Suprapubic skin (tissue), 4 donors: ENCODE results near the gene RUFY4. TPM values are rescaled to one million over a fixed set of nuclear protein-coding genes. Genes with fewer than 3 reads are reported as not detected.

Experiments used
- DNase-seq, 2 donors: peaks; one replicate each; pipeline ENCODE4 v3.0.0-alpha.2; 2019; ENCODE audit warnings: low spot score in 2 of 2
- H3K27ac ChIP-seq: fragments of 200-600 bp; sonication (generic); one replicate; pipeline ENCODE4 v1.5.1; 2019
- H3K27me3 ChIP-seq: fragments of 200-600 bp; sonication (generic); one replicate; pipeline ENCODE4 v1.5.1; 2019
- H3K36me3 ChIP-seq: fragments of 200-600 bp; sonication (generic); one replicate; pipeline ENCODE4 v1.5.1; 2019
- H3K4me1 ChIP-seq: fragments of 200-600 bp; sonication (generic); one replicate; pipeline ENCODE4 v1.5.1; 2019
- H3K4me3 ChIP-seq: fragments of 200-600 bp; sonication (generic); one replicate; pipeline ENCODE4 v1.5.1; 2019; ENCODE audit warnings: mild to moderate bottlenecking
- H3K9me3 ChIP-seq: fragments of 200-600 bp; sonication (generic); one replicate; pipeline ENCODE4 v1.5.1; 2019
- CTCF ChIP-seq, 2 donors: fragments of 200-600 bp in 1 of 2; fragments of 450-650 bp in 1 of 2; sonication (generic) in 1 of 2; IDR thresholded peaks; one replicate each; pipeline ENCODE4 v1.5.1; 2016 to 2019; ENCODE audit warnings: antibody characterized with exemption in 2 of 2, mild to moderate bottlenecking in 1 of 2, moderate library complexity in 1 of 2
- EP300 ChIP-seq: sonication (generic); formaldehyde crosslinking; IDR thresholded peaks from one replicate; pipeline ENCODE4 v1.6.1; 2017; ENCODE audit warnings: antibody characterized with exemption
- POLR2A ChIP-seq, 2 donors: fragments of 450-650 bp; IDR thresholded peaks; one replicate each; pipeline ENCODE4 v1.6.1; 2017; ENCODE audit warnings: antibody characterized with exemption in 2 of 2, mild to moderate bottlenecking in 2 of 2, moderate library complexity in 2 of 2
- POLR2AphosphoS5 ChIP-seq, 3 donors: sonication (generic); formaldehyde crosslinking; IDR thresholded peaks; one replicate each; pipeline ENCODE4 v1.6.1; 2017; ENCODE audit warnings: antibody characterized with exemption in 3 of 3
- WGBS: methylation state at CpG from one replicate; pipeline ENCODE4 v1.1.5; 2018; 5-methylcytosine and 5-hydroxymethylcytosine counted together
- total RNA-seq, 4 donors: library from RNA; depleted of rRNA; stranded (reverse); fragments of >200 nt; gene quantifications; one replicate each; pipeline ENCODE4 v1.1.0, GENCODE V29; 2016

RUFY4 gene
- total RNA-seq, 4 donors from 2014 or later = not detected

GRCh38 chr2:218060118-218060517, 8.9 kb upstream of the RUFY4 start:
- H3K4me3 ChIP-seq = no peak overlapping the region
- H3K27me3 ChIP-seq = peaks cover under 1% of the 10 kb centered on the region
- H3K36me3 ChIP-seq = no peaks in the 10 kb centered on the region
- no peaks in the 10 kb centered on the region for H3K9me3 ChIP-seq
- DNase-seq = no peak
- TF ChIP-seq EP300 (no peak), CTCF (IDR thresholded peaks at IDR 0.05) (no peak), POLR2A (IDR thresholded peaks at IDR 0.05) (no peak), POLR2AphosphoS5 (IDR thresholded peaks at IDR 0.05) (no peak)
- 61% methylated on average over 5 of the region's 5 CpGs for WGBS
- H3K4me1 ChIP-seq = no peaks in the 10 kb centered on the region
- H3K27ac ChIP-seq = no peak overlapping the region

GRCh38 chr2:218060950-218061660, 7.9 kb upstream of the RUFY4 start:
- Histone ChIP-seq H3K9me3 (no peaks in the 10 kb centered on the region), H3K27me3 (no peaks in the 10 kb centered on the region), H3K36me3 (no peaks in the 10 kb centered on the region), H3K4me1 (no peaks in the 10 kb centered on the region), H3K27ac (no peak overlapping the region), H3K4me3 (no peak overlapping the region)
- TF ChIP-seq POLR2AphosphoS5 (IDR thresholded peaks at IDR 0.05) (no peak), EP300 (no peak), CTCF (IDR thresholded peaks at IDR 0.05) (no peak), POLR2A (IDR thresholded peaks at IDR 0.05) (no peak)
- no peak for DNase-seq
- 97% methylated on average over 7 of the region's 7 CpGs for WGBS

GRCh38 chr2:218063486-218063885, 5.6 kb upstream of the RUFY4 start:
- H3K27me3 ChIP-seq = peaks cover 13% of the 10 kb centered on the region
- no peak overlapping the region for H3K4me3 ChIP-seq
- H3K4me1 ChIP-seq = peaks cover 3% of the 10 kb centered on the region
- no peak for DNase-seq
- TF ChIP-seq POLR2AphosphoS5 (IDR thresholded peaks at IDR 0.05) (no peak), CTCF (IDR thresholded peaks at IDR 0.05) (no peak), EP300 (no peak), POLR2A (IDR thresholded peaks at IDR 0.05) (no peak)
- no peaks in the 10 kb centered on the region for H3K9me3 ChIP-seq
- H3K36me3 ChIP-seq = no peaks in the 10 kb centered on the region
- no peak overlapping the region for H3K27ac ChIP-seq
- 62% methylated on average over 5 of the region's 5 CpGs for WGBS

GRCh38 chr2:218063896-218064295, 5.2 kb upstream of the RUFY4 start:
- Histone ChIP-seq H3K36me3 (no peaks in the 10 kb centered on the region), H3K27me3 (peaks cover 14% of the 10 kb centered on the region), H3K4me1 (peaks cover 6% of the 10 kb centered on the region), H3K9me3 (no peaks in the 10 kb centered on the region), H3K27ac (no peak overlapping the region), H3K4me3 (no peak overlapping the region)
- DNase-seq = no peak
- no peak for TF ChIP-seq CTCF (IDR thresholded peaks at IDR 0.05)
- TF ChIP-seq EP300 = no peak
- no peak for TF ChIP-seq POLR2AphosphoS5 (IDR thresholded peaks at IDR 0.05)
- no peak for TF ChIP-seq POLR2A (IDR thresholded peaks at IDR 0.05)
- WGBS = 83% methylated on average over 6 of the region's 6 CpGs

GRCh38 chr2:218065239-218066006, 3.6 kb upstream of the RUFY4 start:
- DNase-seq = no peak
- Histone ChIP-seq H3K9me3 (no peaks in the 10 kb centered on the region), H3K4me3 (no peak overlapping the region), H3K4me1 (peaks cover 8% of the 10 kb centered on the region), H3K36me3 (no peaks in the 10 kb centered on the region), H3K27ac (no peak overlapping the region), H3K27me3 (peaks cover 14% of the 10 kb centered on the region)
- TF ChIP-seq EP300 (no peak), CTCF (IDR thresholded peaks at IDR 0.05) (no peak), POLR2A (IDR thresholded peaks at IDR 0.05) (no peak), POLR2AphosphoS5 (IDR thresholded peaks at IDR 0.05) (no peak)
- 67% methylated on average over 3 of the region's 9 CpGs for WGBS
